Ureter (tissue), 1 donor: Measurements from ENCODE around the gene ATG16L1. TPM values are rescaled to one million over a fixed set of nuclear protein-coding genes. Genes with fewer than 3 reads are reported as not detected.

Experiments used
- DNase-seq: peaks from one replicate; pipeline ENCODE4 v3.0.0-alpha.2; 2020; ENCODE audit warnings: low spot score
- total RNA-seq: library from RNA; stranded (reverse); gene quantifications from one replicate; pipeline ENCODE4 v1.2.4, GENCODE V29; 2023
- donor health status: DM: yes; HTN: yes; CAD: no.

ATG16L1 gene
- total RNA-seq, 1 donor from 2014 or later: 35.4 TPM

- DNase-seq: no peak
Observed at GRCh38 chr2:233290051-233290845, 38.8 kb downstream of the ATG16L1 start.

- DNase-seq: no peak
Observed at GRCh38 chr2:233295891-233296290, 44.4 kb downstream of the ATG16L1 start.

- DNase-seq: no peak
Observed at GRCh38 chr2:233297076-233297475, 45.6 kb downstream of the ATG16L1 start.

GRCh38 chr2:233300401-233300800, 48.9 kb downstream of the ATG16L1 start:
- no peak for DNase-seq

- DNase-seq: no peak
Observed at GRCh38 chr2:233301248-233301647, 49.8 kb downstream of the ATG16L1 start.

GRCh38 chr2:233301811-233302210, 50.3 kb downstream of the ATG16L1 start:
- DNase-seq: no peak

- DNase-seq: no peak
Observed at GRCh38 chr2:233303252-233303651, 51.8 kb downstream of the ATG16L1 start.

- no peak for DNase-seq
Observed at GRCh38 chr2:233307565-233307964, 56.1 kb downstream of the ATG16L1 start, which contains the start of gene SAG. Gene SAG (plus strand): TSS chr2:233307816. CDS start chr2:233309190, 1,374 bp downstream.

- DNase-seq: no peak
Observed at GRCh38 chr2:233311241-233311926, 59.9 kb downstream of the ATG16L1 start.

GRCh38 chr2:233312874-233313273, 61.4 kb downstream of the ATG16L1 start:
- DNase-seq: no peak

- DNase-seq: no peak
Observed at GRCh38 chr2:233314180-233314925, 62.9 kb downstream of the ATG16L1 start.

GRCh38 chr2:233317196-233317943, 65.9 kb downstream of the ATG16L1 start:
- no peak for DNase-seq

GRCh38 chr2:233319256-233319655, 67.8 kb downstream of the ATG16L1 start:
- no peak for DNase-seq

- DNase-seq: no peak
Observed at GRCh38 chr2:233320470-233320869, 69.0 kb downstream of the ATG16L1 start.

GRCh38 chr2:233321166-233321565, 69.7 kb downstream of the ATG16L1 start:
- no peak for DNase-seq

GRCh38 chr2:233323851-233324250, 72.4 kb downstream of the ATG16L1 start:
- DNase-seq: no peak

GRCh38 chr2:233325256-233325655, 73.8 kb downstream of the ATG16L1 start:
- no peak for DNase-seq

GRCh38 chr2:233325814-233326213, 74.3 kb downstream of the ATG16L1 start:
- no peak for DNase-seq

GRCh38 chr2:233326500-233326899, 75.0 kb downstream of the ATG16L1 start:
- no peak for DNase-seq

- no peak for DNase-seq
Observed at GRCh38 chr2:233328922-233329321, 77.4 kb downstream of the ATG16L1 start.

GRCh38 chr2:233329489-233330135, 78.1 kb downstream of the ATG16L1 start:
- DNase-seq: no peak
